ENCODE results near the gene MPI. TPM values are rescaled to one million over a fixed set of nuclear protein-coding genes. Genes with fewer than 3 reads are reported as not detected.

MPI gene
- 81.8 TPM for total RNA-seq

- DNase-seq = peak; percentile 94
These were observed at the start of gene MPI for GRCh38 chr15:74889883-74890664. MPI (plus strand) TSS chr15:74890042; CDS start chr15:74890074, 32 bp downstream.

- DNase-seq = no peak
These were observed 48.7 kb upstream of the MPI start for GRCh38 chr15:74840851-74841775.

- DNase-seq = no peak
These were observed 47.9 kb upstream of the MPI start for GRCh38 chr15:74841891-74842373.

GRCh38 chr15:74842581-74843444 is 47.0 kb upstream of the MPI start, which contains the start of gene ULK3:
ULK3 (minus strand) TSS chr15:74843156; CDS start chr15:74843105, 51 bp downstream.
- DNase-seq = peak; percentile 93

- no peak for DNase-seq
These were observed 46.4 kb upstream of the MPI start for GRCh38 chr15:74843445-74843828.

- peak; percentile 20 for DNase-seq
These were observed 45.9 kb upstream of the MPI start for GRCh38 chr15:74843891-74844299.

- DNase-seq = no peak
These were observed 45.3 kb upstream of the MPI start for GRCh38 chr15:74844319-74845207.

GRCh38 chr15:74845208-74845568 is 44.7 kb upstream of the MPI start:
- DNase-seq = no peak

GRCh38 chr15:74845581-74845980 is 44.3 kb upstream of the MPI start:
- DNase-seq = no peak

- DNase-seq = no peak
These were observed 42.4 kb upstream of the MPI start for GRCh38 chr15:74847432-74847831.

GRCh38 chr15:74850393-74850792 is 39.4 kb upstream of the MPI start:
- no peak for DNase-seq

GRCh38 chr15:74851960-74852359 is 37.9 kb upstream of the MPI start:
- no peak for DNase-seq

- DNase-seq = peak; percentile 60
These were observed 35.3 kb upstream of the MPI start for GRCh38 chr15:74854453-74855022.

GRCh38 chr15:74855857-74856256 is 34.0 kb upstream of the MPI start:
- DNase-seq = peak; percentile 90

GRCh38 chr15:74856537-74856936 is 33.3 kb upstream of the MPI start:
- no peak for DNase-seq

- DNase-seq = no peak
These were observed 32.7 kb upstream of the MPI start for GRCh38 chr15:74857082-74857655.

GRCh38 chr15:74857671-74858368 is 32.0 kb upstream of the MPI start:
- no peak for DNase-seq

- no peak for DNase-seq
These were observed 31.5 kb upstream of the MPI start for GRCh38 chr15:74858369-74858740.

GRCh38 chr15:74863239-74864056 is 26.4 kb upstream of the MPI start:
- DNase-seq = no peak
